ENCODE measurements around the gene FZD4.
A peak's percentile ranks its signal among the peaks of the same experiment; 100 is the strongest.
"Not testable (repeated sequence)": the region's sequence is repeated elsewhere in the genome, so short reads cannot be mapped to it uniquely, and the experiment has no call there.

The FZD4 gene

DNA sequence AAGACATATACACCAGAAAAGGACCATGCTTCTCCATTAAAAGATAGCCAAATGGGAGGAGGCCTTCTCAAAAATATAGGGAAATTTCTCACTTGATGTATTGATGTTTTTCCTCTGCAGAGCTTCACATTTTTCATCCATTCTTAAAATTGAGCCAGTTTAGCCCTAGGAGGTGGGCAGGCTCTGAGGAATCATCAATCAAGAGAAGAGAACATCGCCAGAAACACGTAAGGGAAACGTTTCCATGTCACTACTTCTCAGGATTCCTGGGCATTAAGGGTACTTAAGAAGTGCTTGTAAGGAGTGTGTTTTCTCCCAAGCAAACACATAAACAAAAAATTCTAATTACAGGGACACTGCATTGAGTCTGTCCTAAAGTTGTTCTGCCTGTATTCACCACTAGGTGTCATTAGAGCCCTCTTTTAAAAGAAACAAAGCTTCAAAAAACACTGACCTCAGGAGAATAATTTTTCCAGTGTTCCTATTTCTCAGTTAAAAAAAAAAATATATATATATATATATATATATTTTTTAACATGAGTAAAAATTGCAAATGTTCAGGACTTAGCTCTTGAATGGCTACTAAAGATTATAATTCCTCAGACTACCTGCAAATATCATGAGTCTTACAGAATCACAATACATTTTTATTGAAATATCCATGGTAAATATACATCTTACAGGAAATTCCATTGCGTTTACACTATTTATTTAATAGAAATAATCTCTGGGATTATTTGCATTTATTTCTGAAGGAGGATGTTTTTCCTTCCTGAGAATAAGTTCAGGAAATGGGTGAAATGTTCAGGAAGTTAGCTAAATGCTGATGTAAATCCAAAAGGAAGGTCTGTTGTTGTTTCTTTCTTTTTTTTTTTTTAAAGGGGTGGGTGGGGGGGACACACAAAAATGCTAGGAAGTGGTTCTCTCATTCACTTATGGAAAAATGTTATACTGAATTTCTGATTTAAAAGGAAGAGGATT is 16.0 kb downstream of the FZD4 start:
- peak; percentile 52 for ATAC-seq (replicated peaks)
- H3K4me3 Mint-ChIP-seq = no peak overlapping the region
- H3K27me3 Mint-ChIP-seq = peaks cover 6 to 21% of the 10 kb centered on the region in 2 donors
- no peak for DNase-seq
- no peaks in the 10 kb centered on the region for H3K9me3 Mint-ChIP-seq
- H3K27ac Mint-ChIP-seq = no peak overlapping the region
- no peaks in the 10 kb centered on the region for H3K4me1 Mint-ChIP-seq (ENCODE audit: low read depth in 2 of 2)
- no peaks in the 10 kb centered on the region for H3K36me3 Mint-ChIP-seq (ENCODE audit: insufficient read depth)

DNA sequence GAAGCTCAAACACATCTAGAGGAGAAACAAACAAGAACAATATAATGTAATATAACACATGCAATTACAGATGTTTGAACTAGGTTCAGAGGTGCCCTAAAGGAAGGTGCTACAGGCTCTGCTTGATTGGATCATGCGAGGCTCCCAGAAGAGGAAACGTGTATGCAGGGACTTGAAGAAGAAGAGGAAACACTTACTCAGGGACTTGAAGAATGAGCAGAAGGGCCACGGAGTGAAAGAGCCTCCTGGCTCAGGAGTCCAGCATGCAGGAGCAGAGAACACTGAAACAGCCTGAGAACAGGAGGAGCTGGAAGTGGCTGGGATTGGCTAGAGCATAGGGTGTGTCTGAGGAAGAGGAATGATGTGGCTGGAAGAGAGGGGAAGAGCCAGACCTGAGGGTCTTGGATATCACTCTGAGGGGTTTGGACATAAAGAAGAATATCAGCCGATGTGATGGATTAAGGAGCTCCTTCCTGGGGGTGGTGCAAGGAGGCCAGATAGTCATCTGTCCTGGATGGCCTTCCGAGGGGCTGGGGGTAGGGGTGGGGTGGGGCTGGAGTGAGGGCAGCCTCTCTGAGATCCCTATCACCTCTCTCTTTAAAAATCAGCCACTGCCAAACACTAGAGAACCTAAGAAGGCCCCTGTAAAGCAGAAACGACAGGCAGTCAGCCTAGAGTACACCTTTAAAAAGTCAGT is 16.8 kb downstream of the FZD4 start:
- H3K36me3 Mint-ChIP-seq (ENCODE audit: insufficient read depth) = no peaks in the 10 kb centered on the region
- H3K4me3 Mint-ChIP-seq = no peak overlapping the region
- no peaks in the 10 kb centered on the region for H3K4me1 Mint-ChIP-seq (ENCODE audit: low read depth in 2 of 2)
- ATAC-seq (replicated peaks) (no peak), DNase-seq (no peak)
- H3K27me3 Mint-ChIP-seq = peaks cover 6 to 21% of the 10 kb centered on the region in 2 donors
- peak overlapping the region in 1 of 2 donors; percentile 2 for H3K27ac Mint-ChIP-seq
- no peaks in the 10 kb centered on the region for H3K9me3 Mint-ChIP-seq

DNA sequence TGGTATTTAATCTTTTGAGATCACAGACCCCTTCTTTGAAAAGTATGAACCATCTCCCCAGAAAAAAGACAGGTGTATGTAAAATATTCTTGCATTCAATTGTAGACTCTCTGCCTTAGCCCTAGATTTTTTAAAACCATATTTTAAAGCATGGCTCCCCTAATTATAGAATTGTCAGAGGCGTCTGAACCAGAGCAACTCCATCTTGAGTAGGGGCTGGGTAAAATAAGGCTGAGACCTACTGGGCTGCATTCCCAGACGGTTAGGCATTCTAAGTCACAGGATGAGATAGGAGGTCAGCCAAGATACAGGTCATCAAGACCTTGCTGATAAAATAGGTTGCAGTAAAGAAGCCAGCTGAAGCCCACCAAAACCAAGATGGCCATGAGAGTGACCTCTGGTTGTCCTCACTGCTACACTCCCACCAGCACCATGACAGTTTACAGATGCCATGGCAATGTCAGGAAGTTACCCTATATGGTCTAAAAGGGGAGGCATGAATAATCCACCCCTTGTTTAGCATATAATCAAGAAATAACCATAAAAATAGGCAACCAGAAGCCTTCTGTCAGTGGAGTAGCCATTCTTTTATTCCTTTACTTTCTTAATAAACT is 17.9 kb downstream of the FZD4 start:
- H3K27ac Mint-ChIP-seq; ATAC-seq (replicated peaks): not testable (repeated sequence)
- H3K27me3 Mint-ChIP-seq = peaks cover 6 to 19% of the 10 kb centered on the region in 2 donors

DNA sequence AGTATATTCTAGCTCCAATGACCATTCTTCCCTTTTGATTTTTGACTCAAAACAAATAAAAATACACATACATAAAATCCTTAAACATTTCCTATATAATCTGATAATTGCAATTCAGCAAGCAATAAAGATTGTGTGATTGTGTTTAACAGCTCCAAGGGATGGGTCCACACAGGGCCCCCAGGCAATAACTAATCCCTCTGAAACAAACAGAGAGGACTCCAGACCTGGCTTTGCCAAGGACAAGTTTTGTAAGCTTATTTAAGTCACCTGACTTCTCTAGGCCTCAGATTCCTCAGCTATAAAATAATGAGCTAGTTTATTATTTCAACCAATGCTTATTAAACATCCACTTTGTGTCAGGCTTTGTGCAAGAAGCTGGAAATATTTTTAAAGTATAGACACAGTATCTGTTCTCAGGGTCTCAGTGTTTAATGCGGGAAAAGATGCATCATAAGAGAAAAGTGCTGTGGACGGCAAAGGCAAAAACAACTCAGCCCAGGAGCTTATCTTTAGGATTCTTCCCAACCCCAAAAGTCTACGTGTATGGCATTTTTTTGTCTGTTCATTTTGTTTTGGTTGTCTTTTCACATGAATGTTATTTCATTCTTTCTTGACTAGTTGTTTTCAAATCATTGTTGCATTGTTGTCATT is 20.1 kb downstream of the FZD4 start:
- no peak overlapping the region for H3K4me3 Mint-ChIP-seq
- H3K36me3 Mint-ChIP-seq (ENCODE audit: insufficient read depth) = peaks cover 6% of the 10 kb centered on the region

More for the DNA sequence above, 17.9 kb downstream of the FZD4 start:
- not testable (repeated sequence) for H3K36me3 Mint-ChIP-seq (ENCODE audit: insufficient read depth); DNase-seq; H3K4me3 Mint-ChIP-seq; H3K4me1 Mint-ChIP-seq (ENCODE audit: low read depth in 2 of 2); H3K9me3 Mint-ChIP-seq

DNA sequence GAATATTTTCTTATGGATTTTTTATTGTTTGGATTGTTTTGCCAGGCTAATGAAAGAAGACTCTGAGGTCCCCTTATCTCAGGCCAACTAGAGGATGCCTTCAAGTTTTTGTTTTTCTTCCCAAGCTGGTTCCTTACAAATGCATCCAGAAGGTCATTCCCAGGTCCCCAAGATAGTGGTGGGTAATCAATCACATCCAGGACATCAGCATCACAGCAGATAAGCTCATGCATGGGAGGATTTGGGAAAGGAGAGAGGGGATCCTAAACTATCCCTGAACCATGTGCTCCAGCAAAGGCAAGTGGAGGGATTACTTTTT is 20.7 kb downstream of the FZD4 start:
- no peak for DNase-seq
- no peak for ATAC-seq (replicated peaks)
- peaks cover 6% of the 10 kb centered on the region for H3K36me3 Mint-ChIP-seq (ENCODE audit: insufficient read depth)
- peaks cover 0 to 3% of the 10 kb centered on the region in 2 donors for H3K4me1 Mint-ChIP-seq (ENCODE audit: low read depth in 2 of 2)
- peaks cover 6 to 11% of the 10 kb centered on the region in 2 donors for H3K27me3 Mint-ChIP-seq
- H3K4me3 Mint-ChIP-seq = no peak overlapping the region
- H3K27ac Mint-ChIP-seq = peak overlapping the region in 1 of 2 donors; percentile 64
- no peaks in the 10 kb centered on the region for H3K9me3 Mint-ChIP-seq

More for the DNA sequence above, 20.1 kb downstream of the FZD4 start:
- H3K4me1 Mint-ChIP-seq (ENCODE audit: low read depth in 2 of 2) = peaks cover 0 to 3% of the 10 kb centered on the region in 2 donors
- H3K9me3 Mint-ChIP-seq = no peaks in the 10 kb centered on the region
- peak overlapping the region in 1 of 2 donors; percentile 64 for H3K27ac Mint-ChIP-seq
- no peak for ATAC-seq (replicated peaks)
- H3K27me3 Mint-ChIP-seq = peaks cover 6 to 11% of the 10 kb centered on the region in 2 donors
- no peak for DNase-seq

DNA sequence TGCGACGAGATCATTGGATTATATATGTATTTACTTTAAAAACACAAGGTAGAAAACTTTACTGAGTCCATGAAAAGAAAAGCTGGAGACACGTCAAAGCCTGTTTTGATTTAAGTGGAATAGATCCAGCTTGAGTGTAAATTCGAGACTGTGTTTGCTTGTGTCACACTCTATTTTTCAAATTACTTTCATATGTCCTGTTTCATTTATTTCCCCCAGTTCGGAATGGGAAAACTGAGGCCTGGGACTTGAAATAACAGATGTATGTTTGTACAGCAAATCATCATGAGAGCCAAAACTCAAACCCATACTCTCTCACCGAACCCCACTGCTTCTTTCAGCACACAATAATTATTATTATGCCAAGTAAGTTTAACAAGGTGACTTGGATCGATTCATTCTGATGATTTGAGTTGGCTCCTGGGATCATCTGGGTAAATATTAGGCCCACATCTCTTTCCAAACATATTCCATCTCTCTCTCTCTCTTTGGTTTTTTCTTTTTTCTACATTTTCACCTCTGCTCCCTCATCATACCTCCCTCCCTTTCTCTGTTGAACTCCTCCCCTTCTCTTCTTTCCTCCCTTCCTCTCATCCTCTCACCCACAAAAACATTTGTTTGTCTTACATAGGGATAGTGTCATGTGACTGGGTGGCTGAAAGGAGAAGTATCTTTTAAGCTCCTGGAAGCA is 21.2 kb downstream of the FZD4 start:
- no peak for DNase-seq
- peaks cover 6% of the 10 kb centered on the region for H3K36me3 Mint-ChIP-seq (ENCODE audit: insufficient read depth)
- H3K4me3 Mint-ChIP-seq = no peak overlapping the region
- ATAC-seq (replicated peaks) = no peak
- peaks cover 0 to 3% of the 10 kb centered on the region in 2 donors for H3K4me1 Mint-ChIP-seq (ENCODE audit: low read depth in 2 of 2)
- H3K27me3 Mint-ChIP-seq = peaks cover 6 to 11% of the 10 kb centered on the region in 2 donors
- H3K9me3 Mint-ChIP-seq = no peaks in the 10 kb centered on the region
- H3K27ac Mint-ChIP-seq = peak overlapping the region in 1 of 2 donors; percentile 64

DNA sequence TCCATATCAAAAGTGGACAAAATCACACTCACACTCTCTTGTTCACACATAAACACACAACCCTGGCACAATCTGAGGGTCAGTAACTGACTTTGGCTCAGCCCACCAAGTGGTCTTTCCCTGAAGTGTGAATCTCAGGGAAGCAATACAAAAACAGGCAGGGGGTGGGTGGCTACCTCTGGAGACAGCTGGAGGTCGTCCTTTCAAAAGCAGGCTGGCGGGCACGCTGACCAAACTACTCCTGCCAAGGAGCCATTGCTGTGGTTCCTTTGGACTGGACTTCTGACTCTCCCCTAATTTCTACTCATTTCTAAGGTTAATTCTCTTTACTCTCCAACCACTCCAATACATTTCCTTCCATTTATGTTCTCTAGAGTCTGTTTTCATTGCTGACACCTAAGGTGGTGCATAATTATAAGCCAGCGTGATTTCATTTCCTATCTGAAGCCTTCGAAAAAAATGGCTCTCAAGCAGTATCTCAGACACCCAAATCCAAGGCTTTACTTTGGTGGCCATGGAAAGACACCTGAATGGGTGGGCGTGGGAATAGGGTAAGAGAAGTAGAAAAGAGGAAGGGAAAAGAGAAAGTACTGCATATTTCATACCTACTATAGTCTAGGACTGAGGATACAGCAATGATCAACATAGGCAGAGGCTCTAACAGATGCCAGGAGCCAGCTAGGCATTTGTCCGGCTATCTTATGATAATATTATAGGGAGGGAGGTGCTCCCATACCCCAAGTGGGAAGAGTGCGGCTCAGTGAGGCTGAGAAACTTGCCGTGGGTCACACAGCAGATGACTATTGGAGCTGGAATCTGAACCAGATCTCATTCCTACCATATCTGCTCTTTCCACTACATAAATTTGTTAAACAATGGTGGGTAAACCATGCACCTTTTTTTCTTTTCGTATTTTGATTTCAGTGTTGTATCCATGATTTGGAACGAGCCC is 22.0 kb downstream of the FZD4 start:
- H3K4me1 Mint-ChIP-seq (ENCODE audit: low read depth in 2 of 2) = peaks cover 0 to 3% of the 10 kb centered on the region in 2 donors
- no peak for DNase-seq
- no peak overlapping the region for H3K4me3 Mint-ChIP-seq
- no peaks in the 10 kb centered on the region for H3K9me3 Mint-ChIP-seq
- peaks cover 3 to 6% of the 10 kb centered on the region in 2 donors for H3K27me3 Mint-ChIP-seq
- H3K36me3 Mint-ChIP-seq (ENCODE audit: insufficient read depth) = peaks cover 6% of the 10 kb centered on the region
- peak overlapping the region in 1 of 2 donors; percentile 68 for H3K27ac Mint-ChIP-seq
- no peak for ATAC-seq (replicated peaks)

DNA sequence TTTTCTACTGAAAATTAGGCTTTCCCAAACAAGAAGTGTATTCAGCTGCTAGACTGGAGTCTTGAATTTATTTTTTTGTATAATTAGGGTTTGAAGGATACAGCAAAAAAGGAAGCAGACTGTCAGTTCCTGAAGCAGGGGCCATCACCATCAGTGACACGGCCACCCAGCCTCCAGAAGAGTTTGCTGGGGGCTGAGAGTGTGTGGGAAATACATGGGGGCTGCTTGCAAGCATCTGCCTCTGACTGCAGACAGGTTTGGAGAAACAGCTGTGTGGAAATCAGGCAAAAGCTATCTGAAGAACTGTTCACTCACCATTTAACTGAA is 23.0 kb downstream of the FZD4 start:
- Mint-ChIP-seq H3K4me1 (ENCODE audit: low read depth in 2 of 2) (peaks cover 0 to 3% of the 10 kb centered on the region in 2 donors), H3K27me3 (no peaks in the 10 kb centered on the region), H3K4me3 (no peak overlapping the region), H3K9me3 (no peaks in the 10 kb centered on the region), H3K27ac (peak overlapping the region in 1 of 2 donors; percentile 68), H3K36me3 (ENCODE audit: insufficient read depth) (peaks cover 6% of the 10 kb centered on the region)
- ATAC-seq (replicated peaks) (no peak), DNase-seq (no peak)

DNA sequence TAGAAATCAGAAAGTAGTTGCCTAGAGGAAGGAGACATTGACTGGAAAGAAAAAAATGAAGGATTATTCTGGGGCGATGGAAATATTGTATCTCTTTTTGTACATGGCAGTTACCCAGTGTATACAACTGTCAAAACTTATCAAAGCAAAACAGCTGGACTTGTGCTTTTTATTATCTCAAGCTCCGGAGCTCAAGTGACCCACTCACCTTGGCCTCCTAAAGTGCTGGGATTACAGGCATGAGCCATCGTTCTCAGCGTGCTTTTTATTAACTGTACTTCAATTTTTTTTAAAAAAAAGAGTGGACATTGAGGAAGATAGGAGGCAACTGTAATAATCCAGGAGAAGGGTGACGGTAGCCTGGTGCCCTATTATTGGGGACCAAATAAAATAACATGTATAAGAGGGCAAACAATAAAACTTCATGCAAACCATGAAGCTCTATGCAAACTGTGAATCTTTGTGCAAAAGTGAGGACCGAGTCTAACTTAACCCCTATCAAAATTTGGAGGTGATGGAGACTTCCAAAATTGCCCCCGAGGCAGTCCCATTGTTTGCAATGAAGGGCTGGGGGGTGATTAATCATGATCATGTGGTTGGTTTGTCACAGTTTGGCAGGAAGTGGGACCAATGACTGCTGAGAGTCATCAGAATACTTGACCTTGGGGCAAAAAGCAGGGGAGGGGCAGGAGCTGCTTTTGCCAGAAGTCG is 23.5 kb downstream of the FZD4 start:
- no peak for DNase-seq
- H3K9me3 Mint-ChIP-seq = no peaks in the 10 kb centered on the region
- peaks cover 0 to 3% of the 10 kb centered on the region in 2 donors for H3K4me1 Mint-ChIP-seq (ENCODE audit: low read depth in 2 of 2)

DNA sequence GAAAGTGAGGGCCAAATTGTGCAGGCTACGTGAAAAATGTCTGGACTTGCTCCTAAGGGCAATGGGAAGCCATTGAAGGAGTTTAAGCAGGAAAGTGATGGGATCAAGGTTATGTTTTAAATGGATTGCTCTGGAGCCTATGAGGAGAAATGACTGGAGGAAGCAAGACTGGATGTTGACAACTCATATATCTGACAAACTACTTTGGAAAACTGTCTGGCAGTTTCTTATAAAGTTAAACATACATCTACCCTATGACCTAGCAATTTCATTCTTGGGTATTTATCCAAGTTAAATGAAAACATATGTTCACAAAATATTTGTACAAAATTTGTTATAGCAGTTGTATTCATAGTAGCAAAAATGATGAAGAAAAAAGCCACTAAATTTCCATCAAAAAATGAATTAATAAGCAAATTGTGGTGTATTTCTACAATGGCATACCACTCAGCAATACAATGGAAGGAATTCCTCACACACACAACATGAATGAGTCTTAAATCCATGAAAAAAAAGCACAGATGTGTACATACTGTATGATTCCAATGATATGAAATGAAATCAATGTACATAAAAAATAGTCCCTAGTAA is 24.1 kb downstream of the FZD4 start:
- no peaks in the 10 kb centered on the region for H3K27me3 Mint-ChIP-seq
- DNase-seq (no peak), ATAC-seq (replicated peaks) (no peak)
- no peak overlapping the region for H3K4me3 Mint-ChIP-seq
- H3K27ac Mint-ChIP-seq = no peak overlapping the region
- H3K36me3 Mint-ChIP-seq (ENCODE audit: insufficient read depth) = peaks cover 6% of the 10 kb centered on the region
- H3K4me1 Mint-ChIP-seq (ENCODE audit: low read depth in 2 of 2) = peaks cover 0 to 3% of the 10 kb centered on the region in 2 donors
- H3K9me3 Mint-ChIP-seq = no peaks in the 10 kb centered on the region

More for the DNA sequence above, 23.5 kb downstream of the FZD4 start:
- Mint-ChIP-seq H3K36me3 (ENCODE audit: insufficient read depth) (peaks cover 6% of the 10 kb centered on the region), H3K27me3 (no peaks in the 10 kb centered on the region), H3K4me3 (no peak overlapping the region), H3K27ac (peak overlapping the region in 1 of 2 donors; percentile 68)
- ATAC-seq (replicated peaks) = no peak

DNA sequence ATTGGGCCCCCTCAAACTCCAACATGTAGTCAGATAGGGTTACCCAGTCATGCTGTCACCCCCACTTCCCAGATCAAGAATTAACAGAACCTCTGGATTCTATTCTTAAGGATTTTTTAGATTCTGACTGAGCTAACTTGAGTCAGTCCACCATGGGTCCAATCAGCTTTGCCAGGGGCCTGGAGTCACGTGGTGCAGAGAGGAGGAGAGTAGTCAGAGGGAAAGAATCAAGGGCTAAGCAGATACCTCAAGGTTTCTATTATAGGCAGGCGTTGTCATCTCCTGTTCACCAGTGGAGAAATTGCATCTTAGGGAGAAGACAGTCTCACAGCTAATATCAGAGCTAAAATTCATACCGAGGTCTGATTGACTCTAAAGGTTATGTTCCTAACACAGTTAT is 28.2 kb downstream of the FZD4 start:
- H3K36me3 Mint-ChIP-seq (ENCODE audit: insufficient read depth) = peaks cover 3% of the 10 kb centered on the region
- H3K27ac Mint-ChIP-seq = no peak overlapping the region
- DNase-seq (no peak), ATAC-seq (replicated peaks) (no peak)
- no peaks in the 10 kb centered on the region for H3K9me3 Mint-ChIP-seq
- H3K27me3 Mint-ChIP-seq = peaks cover 0 to 9% of the 10 kb centered on the region in 2 donors
- H3K4me1 Mint-ChIP-seq (ENCODE audit: low read depth in 2 of 2) = no peaks in the 10 kb centered on the region
- no peak overlapping the region for H3K4me3 Mint-ChIP-seq
